Non-pigmented ciliary epithelial cell (primary cell): ENCODE measurements around the gene PHF10.

ENCODE experiments used
- DNase-seq: peaks from one replicate; pipeline ENCODE4 v3.0.0-alpha.2; 2010; ENCODE audit warnings: low read depth

Gene PHF10

GRCh38 chr6:169677096-169677495 lies 47.2 kb downstream of the PHF10 start:
- DNase-seq: no peak

- no peak for DNase-seq
Measured at GRCh38 chr6:169675011-169675410, 49.3 kb downstream of the PHF10 start.

GRCh38 chr6:169671563-169671962 lies 52.7 kb downstream of the PHF10 start:
- no peak for DNase-seq

GRCh38 chr6:169669889-169670288 lies 54.4 kb downstream of the PHF10 start:
- DNase-seq: no peak

- no peak for DNase-seq
Measured at GRCh38 chr6:169669147-169669546, 55.2 kb downstream of the PHF10 start.

GRCh38 chr6:169668203-169668847 lies 56.0 kb downstream of the PHF10 start:
- no peak for DNase-seq

GRCh38 chr6:169667716-169668115 lies 56.6 kb downstream of the PHF10 start:
- DNase-seq: no peak

- no peak for DNase-seq
Measured at GRCh38 chr6:169666441-169666840, 57.9 kb downstream of the PHF10 start.

- DNase-seq: no peak
Measured at GRCh38 chr6:169665289-169665688, 59.0 kb downstream of the PHF10 start.

- no peak for DNase-seq
Measured at GRCh38 chr6:169664227-169664626, 60.1 kb downstream of the PHF10 start.

GRCh38 chr6:169663468-169663867 lies 60.8 kb downstream of the PHF10 start:
- DNase-seq: no peak

- no peak for DNase-seq
Measured at GRCh38 chr6:169661391-169661756, 62.9 kb downstream of the PHF10 start.

GRCh38 chr6:169660751-169661390 lies 63.4 kb downstream of the PHF10 start:
- no peak for DNase-seq

- DNase-seq: no peak
Measured at GRCh38 chr6:169659820-169660610, 64.3 kb downstream of the PHF10 start.

- DNase-seq: no peak
Measured at GRCh38 chr6:169657284-169657610, 67.1 kb downstream of the PHF10 start.

- no peak for DNase-seq
Measured at GRCh38 chr6:169656546-169657283, 67.6 kb downstream of the PHF10 start.

GRCh38 chr6:169654598-169655391 lies 69.5 kb downstream of the PHF10 start:
- DNase-seq: peak; percentile 15
